Measurements from ENCODE around the gene CA4. TPM values are rescaled to one million over a fixed set of nuclear protein-coding genes. Genes with fewer than 3 reads are reported as not detected.

The CA4 gene
- total and polyA plus RNA-seq, 8 donors, result 0.87 to 30.1 (median 3.0) TPM; not detected in 3

DNA sequence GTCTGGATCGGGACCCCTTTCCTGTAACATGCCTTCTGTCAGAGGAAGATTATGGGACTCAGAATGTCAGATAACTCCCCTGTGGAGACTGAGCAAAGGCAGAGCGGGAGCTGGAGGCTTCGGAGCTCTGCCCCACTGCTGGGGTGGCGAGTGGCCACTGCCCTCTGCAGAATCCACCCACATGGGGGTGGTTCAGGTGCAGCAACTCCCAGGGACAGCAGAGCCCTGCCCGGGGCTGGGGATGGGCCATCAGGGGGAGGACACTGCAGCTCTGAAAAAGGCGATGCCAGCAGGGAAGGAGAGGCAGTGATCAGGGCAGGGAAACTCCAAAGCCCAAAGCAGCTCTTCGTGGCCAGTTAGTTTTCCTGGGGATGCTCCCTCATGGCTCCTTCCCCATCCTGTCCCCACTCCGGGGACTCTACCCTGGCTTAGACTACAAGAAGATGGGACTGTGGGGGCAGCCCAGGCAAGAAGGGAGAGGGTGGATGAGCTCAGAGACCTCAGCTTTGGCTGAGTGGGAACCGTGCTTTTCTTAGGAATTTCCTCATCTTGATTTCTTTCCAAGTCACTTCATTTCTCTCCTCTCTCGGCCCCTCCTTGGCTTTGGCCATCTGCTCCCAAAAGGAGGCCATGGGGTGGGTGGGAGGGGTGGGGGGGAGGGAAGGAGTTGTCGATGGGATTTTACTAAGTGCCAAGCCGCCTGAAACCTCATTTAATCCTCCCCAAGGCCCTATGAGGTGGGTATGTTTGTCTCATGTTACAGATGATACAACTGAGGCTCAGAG lies 4.0 kb downstream of the CA4 start:
- H3K27me3 ChIP-seq, result peaks cover 7 to 83% (median 24%) of the 10 kb centered on the region in 3 donors
- H3K9me3 ChIP-seq, result no peaks in the 10 kb centered on the region
- H3K36me3 ChIP-seq, result no peaks in the 10 kb centered on the region
- H3K4me1 ChIP-seq, result peaks cover 18 to 45% (median 31%) of the 10 kb centered on the region in 4 donors
- no peak for DNase-seq
- peak overlapping the region in 1 of 5 donors; percentile 34 for H3K27ac ChIP-seq
- intact Hi-C loops (cut with DNase I; ENCODE audit: low total_unique reads), result no loop called here
- no peak overlapping the region for H3K4me3 ChIP-seq
- no peak for TF ChIP-seq POLR2A (IDR thresholded peaks at IDR 0.05)
- TF ChIP-seq, protein P1, sequence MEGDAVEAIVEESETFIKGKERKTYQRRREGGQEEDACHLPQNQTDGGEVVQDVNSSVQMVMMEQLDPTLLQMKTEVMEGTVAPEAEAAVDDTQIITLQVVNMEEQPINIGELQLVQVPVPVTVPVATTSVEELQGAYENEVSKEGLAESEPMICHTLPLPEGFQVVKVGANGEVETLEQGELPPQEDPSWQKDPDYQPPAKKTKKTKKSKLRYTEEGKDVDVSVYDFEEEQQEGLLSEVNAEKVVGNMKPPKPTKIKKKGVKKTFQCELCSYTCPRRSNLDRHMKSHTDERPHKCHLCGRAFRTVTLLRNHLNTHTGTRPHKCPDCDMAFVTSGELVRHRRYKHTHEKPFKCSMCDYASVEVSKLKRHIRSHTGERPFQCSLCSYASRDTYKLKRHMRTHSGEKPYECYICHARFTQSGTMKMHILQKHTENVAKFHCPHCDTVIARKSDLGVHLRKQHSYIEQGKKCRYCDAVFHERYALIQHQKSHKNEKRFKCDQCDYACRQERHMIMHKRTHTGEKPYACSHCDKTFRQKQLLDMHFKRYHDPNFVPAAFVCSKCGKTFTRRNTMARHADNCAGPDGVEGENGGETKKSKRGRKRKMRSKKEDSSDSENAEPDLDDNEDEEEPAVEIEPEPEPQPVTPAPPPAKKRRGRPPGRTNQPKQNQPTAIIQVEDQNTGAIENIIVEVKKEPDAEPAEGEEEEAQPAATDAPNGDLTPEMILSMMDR (IDR thresholded peaks at IDR 0.05), result no peak
- TF ChIP-seq POLR2AphosphoS5 (IDR thresholded peaks at IDR 0.05), result no peak
- no peak for TF ChIP-seq EP300 (IDR thresholded peaks at IDR 0.05)
- 64 to 75% (median 70%) methylated on average over 11 to 12 of the region's 12 CpGs for WGBS, 5 donors

DNA sequence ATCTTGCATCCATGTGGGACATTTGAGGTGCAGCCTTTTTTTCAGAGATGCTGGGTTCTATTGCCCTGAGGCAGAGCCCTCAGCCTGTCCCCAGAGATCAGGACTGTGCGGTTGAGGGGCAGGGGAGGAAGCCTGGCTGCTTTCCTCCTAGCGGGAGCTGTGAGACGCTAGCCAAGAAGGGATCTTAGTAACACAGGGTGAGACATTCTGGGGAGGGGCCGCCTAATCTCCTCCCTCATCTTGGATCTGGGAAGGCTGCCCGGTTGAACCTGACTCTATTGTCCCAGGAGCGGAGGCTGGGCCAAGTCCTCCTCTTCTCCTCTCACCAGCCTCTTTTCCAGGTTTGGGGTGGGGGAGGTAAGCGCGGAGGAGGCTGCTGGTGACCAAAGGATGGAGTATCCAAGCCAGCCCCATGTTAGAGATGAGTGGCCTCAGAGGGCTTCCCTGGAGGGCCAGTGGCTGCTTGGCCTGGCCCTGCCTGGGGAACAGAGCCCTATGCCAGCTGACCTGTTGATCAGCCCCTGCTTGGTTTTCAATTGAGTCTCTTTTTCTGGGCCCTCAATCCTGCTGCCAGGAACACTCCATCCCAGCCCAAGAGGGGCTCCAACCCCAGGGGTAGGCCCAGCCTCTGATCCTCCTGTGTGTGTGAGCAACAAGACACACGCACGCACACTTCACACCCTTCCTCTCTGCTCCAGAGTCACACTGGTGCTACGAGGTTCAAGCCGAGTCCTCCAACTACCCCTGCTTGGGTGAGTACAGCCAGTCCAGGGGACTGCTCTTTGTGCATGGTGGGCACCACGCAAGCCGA lies 5.0 kb downstream of the CA4 start:
- no peaks in the 10 kb centered on the region for H3K9me3 ChIP-seq
- peaks cover 14 to 35% (median 29%) of the 10 kb centered on the region in 4 donors for H3K4me1 ChIP-seq
- no peaks in the 10 kb centered on the region for H3K36me3 ChIP-seq
- peaks cover 5 to 83% (median 14%) of the 10 kb centered on the region in 3 donors for H3K27me3 ChIP-seq
- no peak overlapping the region for H3K4me3 ChIP-seq
- 55 to 64% (median 60%) methylated on average over 14 of the region's 14 CpGs for WGBS, 5 donors
- peak overlapping the region in 1 of 5 donors; percentile 0 for H3K27ac ChIP-seq
- TF ChIP-seq POLR2AphosphoS5 (IDR thresholded peaks at IDR 0.05) (no peak), POLR2A (IDR thresholded peaks at IDR 0.05) (no peak), EP300 (IDR thresholded peaks at IDR 0.05) (no peak)
- TF ChIP-seq, protein P1 (IDR thresholded peaks at IDR 0.05), result no peak
- intact Hi-C loops (cut with DNase I; ENCODE audit: low total_unique reads), result no loop called here
- peak; percentile 52 to 73 for DNase-seq

DNA sequence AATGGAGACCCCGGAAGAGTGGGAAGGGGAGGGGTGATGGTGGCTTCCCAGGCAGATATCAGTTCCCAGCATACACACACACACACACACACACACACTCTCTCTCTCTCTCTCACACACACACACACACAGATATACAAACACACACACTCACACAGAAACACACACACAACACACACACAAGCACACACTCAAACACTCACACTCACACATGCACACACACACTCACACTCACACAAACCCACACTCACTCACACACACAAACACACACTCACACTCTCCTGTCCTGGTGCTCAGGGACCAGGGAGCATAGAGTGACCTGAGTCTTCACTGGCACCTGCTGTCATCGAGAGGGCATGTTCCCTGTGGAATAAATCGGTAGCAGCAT lies 5.6 kb downstream of the CA4 start:
- TF ChIP-seq EP300 (IDR thresholded peaks at IDR 0.05) (no peak), POLR2A (IDR thresholded peaks at IDR 0.05) (no peak), POLR2AphosphoS5 (IDR thresholded peaks at IDR 0.05) (no peak)
- TF ChIP-seq, protein P1 (IDR thresholded peaks at IDR 0.05), result no peak
- 69 to 86% (median 73%) methylated on average over 3 of the region's 3 CpGs for WGBS, 5 donors
- DNase-seq, result no peak
- H3K4me3 ChIP-seq, result no peak overlapping the region
- no peaks in the 10 kb centered on the region for H3K36me3 ChIP-seq
- H3K27ac ChIP-seq, result no peak overlapping the region
- H3K27me3 ChIP-seq, result peaks cover 0 to 83% (median 8%) of the 10 kb centered on the region in 3 donors
- peaks cover 8 to 29% (median 23%) of the 10 kb centered on the region in 4 donors for H3K4me1 ChIP-seq
- H3K9me3 ChIP-seq, result no peaks in the 10 kb centered on the region
- intact Hi-C loops (cut with DNase I; ENCODE audit: low total_unique reads), result no loop called here

- Histone ChIP-seq H3K27ac (no peak overlapping the region), H3K36me3 (no peaks in the 10 kb centered on the region), H3K4me1 (peaks cover 4 to 25% (median 19%) of the 10 kb centered on the region in 4 donors), H3K4me3 (no peak overlapping the region), H3K27me3 (peaks cover 0 to 81% (median 4%) of the 10 kb centered on the region in 3 donors), H3K9me3 (no peaks in the 10 kb centered on the region)
- TF ChIP-seq POLR2A (IDR thresholded peaks at IDR 0.05), result no peak
- TF ChIP-seq, protein P1 (IDR thresholded peaks at IDR 0.05), result no peak
- TF ChIP-seq EP300 (IDR thresholded peaks at IDR 0.05), result no peak
- no peak for TF ChIP-seq POLR2AphosphoS5 (IDR thresholded peaks at IDR 0.05)
- intact Hi-C loops (cut with DNase I; ENCODE audit: low total_unique reads), result no loop called here
- 72 to 81% (median 79%) methylated on average over 9 of the region's 9 CpGs for WGBS, 5 donors
- DNase-seq, result no peak
Measured at GRCh38 chr17:60155815-60156214, 6.0 kb downstream of the CA4 start.

Measured in stomach (tissue), 9 donors.